HUES64 (cell line): ENCODE measurements around the gene CYBA.

ENCODE experiments used
- H3K27ac ChIP-seq: 2 replicates; pipeline ENCODE4 v1.7.0; 2013; ENCODE audit warnings: low read depth, low read length, inconsistent platforms
- H3K27me3 ChIP-seq: 2 replicates; pipeline ENCODE4 v1.6.1; 2013; ENCODE audit warnings: mild to moderate bottlenecking, low read length; ENCODE audit not compliant: insufficient read depth
- H3K36me3 ChIP-seq: 2 replicates; pipeline ENCODE4 v1.6.1; 2013; ENCODE audit warnings: mild to moderate bottlenecking, low read length; ENCODE audit not compliant: insufficient read depth
- H3K4me1 ChIP-seq: 2 replicates; pipeline ENCODE4 v1.6.1; 2013; ENCODE audit warnings: mild to moderate bottlenecking, low read length, moderate library complexity; ENCODE audit not compliant: insufficient read depth
- H3K4me3 ChIP-seq: 2 replicates; pipeline ENCODE4 v1.5.1; 2013; ENCODE audit warnings: mild to moderate bottlenecking, low read length, moderate library complexity
- H3K9ac ChIP-seq: 2 replicates; pipeline ENCODE4 v1.6.1; 2013; ENCODE audit warnings: mild to moderate bottlenecking, low read depth, low read length
- H3K9me3 ChIP-seq: 2 replicates; pipeline ENCODE4 v1.6.1; 2013; ENCODE audit warnings: low read depth, low read length; ENCODE audit not compliant: insufficient read depth
- WGBS: fragments of 150-250, 120-280 bp; methylation state at CpG from one replicate; pipeline ENCODE4 v1.1.7; 2013; ENCODE audit warnings: missing lambda C conversion rate; 5-methylcytosine and 5-hydroxymethylcytosine counted together

The CYBA gene

GRCh38 chr16:88640498-88641247 is 10.2 kb downstream of the CYBA start:
- Histone ChIP-seq H3K4me1 (peaks cover 6% of the 10 kb centered on the region; the same call in 1 of the 2 replicates), H3K4me3 (no peak overlapping the region), H3K27ac (no peak overlapping the region), H3K36me3 (0 out of 2 replicates have a peak, but pooled peaks cover 3% of the 10 kb centered on the region), H3K9me3 (no peaks in the 10 kb centered on the region), H3K27me3 (peaks cover 8% of the 10 kb centered on the region; the same call in 1 of the 2 replicates), H3K9ac (no peak overlapping the region)
- 90% methylated on average over 17 of the region's 17 CpGs for WGBS

- no peak overlapping the region for H3K9ac ChIP-seq
- no peak overlapping the region for H3K27ac ChIP-seq
- WGBS: 93% methylated on average over 11 of the region's 13 CpGs
- no peak overlapping the region for H3K4me3 ChIP-seq
- H3K9me3 ChIP-seq: no peaks in the 10 kb centered on the region
- peaks cover 12% of the 10 kb centered on the region for H3K27me3 ChIP-seq
- H3K36me3 ChIP-seq: 0 out of 2 replicates have a peak, but pooled peaks cover 3% of the 10 kb centered on the region
- peaks cover 6% of the 10 kb centered on the region; the same call in 1 of the 2 replicates for H3K4me1 ChIP-seq
These were observed 10.8 kb downstream of the CYBA start for GRCh38 chr16:88640039-88640495.

GRCh38 chr16:88639231-88640038 is 11.4 kb downstream of the CYBA start:
- peaks cover 6% of the 10 kb centered on the region; the same call in 1 of the 2 replicates for H3K4me1 ChIP-seq
- H3K36me3 ChIP-seq: 0 out of 2 replicates have a peak, but pooled peaks cover 3% of the 10 kb centered on the region
- no peak overlapping the region for H3K27ac ChIP-seq
- no peak overlapping the region for H3K9ac ChIP-seq
- H3K9me3 ChIP-seq: no peaks in the 10 kb centered on the region
- H3K27me3 ChIP-seq: peaks cover 14% of the 10 kb centered on the region
- 79% methylated on average over 45 of the region's 45 CpGs for WGBS
- H3K4me3 ChIP-seq: no peak overlapping the region

- no peak within 1 kb of the TSS for H3K9ac ChIP-seq
- no peaks in the 10 kb centered on the region for H3K36me3 ChIP-seq
- peaks cover 6% of the 10 kb centered on the region; the same call in 1 of the 2 replicates for H3K4me1 ChIP-seq
- H3K27me3 ChIP-seq: peaks cover 14% of the 10 kb centered on the region
- H3K27ac ChIP-seq: no peak within 1 kb of the TSS
- no peaks in the 10 kb centered on the region for H3K9me3 ChIP-seq
- 74% methylated on average over 27 of the region's 27 CpGs for WGBS
- no peak within 1 kb of the TSS for H3K4me3 ChIP-seq
These were observed 12.3 kb downstream of the CYBA start, which contains the start of gene IL17C for GRCh38 chr16:88638323-88639230. Gene IL17C, plus strand, starts transcription at chr16:88638572. Its CDS starts 70 bp downstream, at chr16:88638642.

GRCh38 chr16:88636488-88637265 is 14.2 kb downstream of the CYBA start:
- Histone ChIP-seq H3K9me3 (no peaks in the 10 kb centered on the region), H3K4me1 (peaks cover 6% of the 10 kb centered on the region; the same call in 1 of the 2 replicates), H3K27me3 (peaks cover 14% of the 10 kb centered on the region), H3K27ac (no peak overlapping the region), H3K9ac (no peak overlapping the region), H3K4me3 (no peak overlapping the region), H3K36me3 (peaks cover 8% of the 10 kb centered on the region; the same call in 1 of the 2 replicates)
- 80% methylated on average over 22 of the region's 23 CpGs for WGBS

GRCh38 chr16:88635671-88636319 is 15.1 kb downstream of the CYBA start:
- no peak overlapping the region for H3K9ac ChIP-seq
- no peaks in the 10 kb centered on the region for H3K9me3 ChIP-seq
- peaks cover 16% of the 10 kb centered on the region; the same call in 1 of the 2 replicates for H3K36me3 ChIP-seq
- 93% methylated on average over 17 of the region's 17 CpGs for WGBS
- peaks cover 6% of the 10 kb centered on the region; the same call in 1 of the 2 replicates for H3K4me1 ChIP-seq
- no peak overlapping the region for H3K4me3 ChIP-seq
- H3K27ac ChIP-seq: no peak overlapping the region
- H3K27me3 ChIP-seq: peaks cover 14% of the 10 kb centered on the region

- Histone ChIP-seq H3K9ac (peak overlapping the region; percentile 66; the same call in 1 of the 2 replicates), H3K9me3 (no peaks in the 10 kb centered on the region), H3K4me1 (peaks cover 6% of the 10 kb centered on the region; the same call in 1 of the 2 replicates), H3K4me3 (peak overlapping the region; percentile 68), H3K36me3 (peaks cover 21% of the 10 kb centered on the region), H3K27ac (no peak overlapping the region), H3K27me3 (peaks cover 10% of the 10 kb centered on the region)
- 28% methylated on average over 28 of the region's 28 CpGs for WGBS
These were observed 15.7 kb downstream of the CYBA start for GRCh38 chr16:88634994-88635670.

- Histone ChIP-seq H3K9me3 (no peaks in the 10 kb centered on the region), H3K36me3 (peaks cover 28% of the 10 kb centered on the region), H3K4me3 (peak overlapping the region; percentile 68), H3K9ac (peak overlapping the region; percentile 66), H3K4me1 (peaks cover 5% of the 10 kb centered on the region; the same call in 1 of the 2 replicates), H3K27me3 (peaks cover 10% of the 10 kb centered on the region), H3K27ac (no peak overlapping the region)
- WGBS: 2% methylated on average over 82 of the region's 82 CpGs
These were observed 16.5 kb downstream of the CYBA start for GRCh38 chr16:88634141-88634993.
